Activated effector memory CD4-positive, alpha-beta T cell treated with Interleukin-2 at 50 U/mL for 16 hours (primary cell): ENCODE measurements around the gene BEST2.
"Not testable (repeated sequence)": the region's sequence is repeated elsewhere in the genome, so short reads cannot be mapped to it uniquely, and the experiment has no call there.

ENCODE experiments used
- DNase-seq: peaks from one replicate; pipeline ENCODE4 v3.0.0-alpha.2; 2020

Gene BEST2

DNA sequence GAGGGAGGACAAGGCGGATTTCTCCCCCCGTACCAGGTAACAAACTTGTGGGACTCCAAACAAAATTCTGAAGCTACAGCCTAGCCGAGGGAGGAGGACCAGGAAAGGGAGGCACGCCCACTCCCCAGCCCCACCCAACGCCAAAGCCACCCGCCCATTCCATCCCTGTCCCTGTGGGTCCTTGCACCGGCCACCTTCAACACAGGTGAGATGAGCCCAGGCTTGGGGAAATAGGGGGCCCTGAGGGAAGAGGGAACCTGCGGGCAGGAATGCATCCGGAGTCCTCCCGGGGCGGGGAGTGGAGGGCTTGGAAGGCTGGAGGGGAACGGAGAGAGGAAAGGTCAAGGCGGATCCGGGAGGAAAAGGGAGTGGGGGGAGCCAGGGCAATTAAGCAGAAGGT is at the start of gene BEST2:
BEST2 (plus strand) TSS at position 157 of the 400 bp plus-strand sequence. CDS start 802 bp downstream, outside the sequence.
- DNase-seq: no peak

DNA sequence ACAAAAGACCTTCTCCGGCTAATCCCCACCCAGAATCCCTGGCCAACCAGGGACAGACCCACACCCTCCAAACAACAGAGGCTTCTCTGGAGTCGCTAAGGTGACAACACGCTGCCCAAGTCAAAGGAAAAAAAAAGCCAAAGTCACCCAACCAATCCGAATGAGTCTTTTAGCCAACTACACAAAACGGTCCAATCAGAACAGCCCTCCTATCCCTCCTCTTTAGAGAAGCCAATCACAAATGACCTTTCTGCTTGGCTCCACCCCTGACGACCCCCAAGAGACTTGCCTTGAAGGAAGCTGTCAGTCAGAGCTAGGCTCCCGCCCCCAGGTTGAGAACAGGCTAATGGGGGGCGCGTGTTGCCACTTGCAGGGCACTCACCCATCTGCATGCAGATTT is 48.5 kb upstream of the BEST2 start:
- DNase-seq: no peak

GRCh38 chr19:12705169-12705568 is 46.4 kb upstream of the BEST2 start:
- DNase-seq: no peak

GRCh38 chr19:12705654-12706331 is 45.8 kb upstream of the BEST2 start:
- DNase-seq: no peak

- DNase-seq: no peak
Observed at GRCh38 chr19:12706332-12706718, 45.3 kb upstream of the BEST2 start.

GRCh38 chr19:12708641-12709040 is 43.0 kb upstream of the BEST2 start:
- DNase-seq: no peak

DNA sequence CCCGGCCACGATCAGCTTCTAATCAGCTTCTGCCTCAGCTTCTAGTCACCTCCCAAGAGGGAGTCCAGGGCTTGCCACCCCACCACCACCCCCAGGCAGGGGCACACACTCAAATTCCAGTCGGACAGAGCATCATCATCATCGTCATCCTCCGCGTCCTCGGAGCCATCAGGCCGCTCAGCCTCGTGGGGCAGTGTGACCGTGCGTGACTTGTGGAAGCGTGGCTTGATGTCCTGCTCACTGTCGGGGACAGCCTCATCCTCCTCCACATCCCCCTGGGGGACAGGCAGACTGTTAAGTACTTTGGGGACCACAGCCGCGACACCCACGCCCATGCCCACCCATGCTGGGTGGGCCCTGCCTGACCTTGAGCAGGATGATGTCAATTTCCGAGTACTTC is 40.4 kb upstream of the BEST2 start:
- no peak for DNase-seq

- DNase-seq: not testable (repeated sequence)
Observed at GRCh38 chr19:12712077-12712476, 39.5 kb upstream of the BEST2 start.

DNA sequence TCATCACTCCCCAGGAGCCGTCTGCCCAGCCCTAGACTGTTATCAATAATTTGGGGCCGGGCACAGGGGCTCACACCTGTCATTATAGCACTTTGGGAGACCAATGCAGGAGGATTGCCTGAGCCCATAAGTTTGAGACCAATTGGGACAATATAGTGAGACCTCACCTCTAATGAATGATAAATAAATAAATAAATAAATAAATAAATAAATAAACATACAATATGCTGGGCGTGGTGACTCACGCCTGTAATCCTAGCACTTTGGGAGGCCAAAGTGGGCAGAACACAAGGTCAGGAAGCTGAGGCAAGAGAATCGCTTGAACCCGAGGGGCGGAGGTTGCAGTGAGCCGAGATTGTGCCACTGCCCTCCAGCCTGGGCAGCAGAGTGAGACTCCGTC is 38.3 kb upstream of the BEST2 start:
- not testable (repeated sequence) for DNase-seq

GRCh38 chr19:12715102-12715501 is 36.5 kb upstream of the BEST2 start:
- no peak for DNase-seq

GRCh38 chr19:12715929-12716328 is 35.7 kb upstream of the BEST2 start:
- no peak for DNase-seq

DNA sequence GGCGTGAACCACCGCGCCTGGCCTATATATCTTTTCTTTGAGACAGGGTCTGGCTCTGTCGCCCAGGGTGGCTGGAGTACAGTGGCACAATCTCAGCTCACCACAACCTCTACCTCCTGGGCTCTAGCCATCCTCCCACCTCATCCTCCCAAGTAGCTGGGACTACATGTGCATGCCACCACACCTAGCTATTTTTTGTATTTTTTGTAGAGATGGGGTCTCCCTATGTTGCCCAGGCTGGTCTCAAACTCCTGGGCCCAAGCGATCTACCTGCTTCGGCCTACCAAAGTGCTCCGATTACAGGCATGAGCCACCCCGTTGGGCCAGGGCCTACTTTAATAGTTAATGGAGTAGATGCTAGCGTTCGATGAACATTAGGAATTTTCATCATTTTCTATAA is 31.3 kb upstream of the BEST2 start:
- DNase-seq: no peak

- peak; percentile 14 for DNase-seq
Observed at GRCh38 chr19:12720851-12721655, 30.5 kb upstream of the BEST2 start.

- peak; percentile 3 for DNase-seq
Observed at GRCh38 chr19:12721656-12722565, 29.7 kb upstream of the BEST2 start.

GRCh38 chr19:12722566-12723380 is 28.8 kb upstream of the BEST2 start:
- peak; percentile 87 for DNase-seq

- DNase-seq: no peak
Observed at GRCh38 chr19:12723381-12723640, 28.3 kb upstream of the BEST2 start.

- peak; percentile 43 for DNase-seq
Observed at GRCh38 chr19:12723641-12724426, 27.8 kb upstream of the BEST2 start, which contains the start of gene TNPO2. Gene TNPO2 (minus strand): TSS chr19:12723932. CDS start chr19:12720977, 2,955 bp downstream.

- not testable (repeated sequence) for DNase-seq
Observed at GRCh38 chr19:12725612-12726011, 26.0 kb upstream of the BEST2 start.

- DNase-seq: no peak
Observed at GRCh38 chr19:12726988-12727316, 24.6 kb upstream of the BEST2 start.

DNA sequence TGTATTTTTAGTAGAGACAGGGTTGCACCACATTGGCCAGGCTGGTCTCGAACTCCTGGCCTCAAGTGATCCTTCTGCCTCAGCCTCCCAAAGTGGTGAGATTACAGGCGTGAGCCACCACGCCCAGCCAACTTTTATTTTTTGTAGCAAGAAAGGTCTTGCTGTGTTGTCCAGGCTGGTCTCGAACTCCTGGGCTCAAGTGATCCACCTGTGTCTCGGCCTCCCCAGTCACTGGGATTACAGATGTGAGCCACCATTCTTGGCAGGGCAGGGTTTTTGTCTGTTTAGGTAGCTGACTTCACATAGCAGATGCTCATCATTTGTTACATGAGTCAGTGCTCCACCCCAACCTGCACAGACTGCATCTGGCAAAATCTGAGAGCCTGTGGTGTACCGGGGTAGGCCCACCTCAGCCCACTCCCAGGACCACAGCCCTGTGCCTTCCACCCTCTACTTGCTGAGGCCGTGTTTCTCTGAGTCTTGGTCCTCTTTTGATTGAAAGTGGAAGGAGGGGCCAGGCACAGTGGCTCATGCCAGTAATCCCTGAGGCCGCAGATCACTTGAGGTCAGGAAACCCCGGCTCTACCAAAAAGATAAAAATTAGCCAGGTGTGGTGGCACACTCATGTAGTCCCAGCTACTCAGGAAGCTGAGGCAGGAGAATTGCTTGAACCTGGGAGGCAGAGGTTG is 23.7 kb upstream of the BEST2 start:
- DNase-seq: no peak

GRCh38 chr19:12730064-12730463 is 21.5 kb upstream of the BEST2 start:
- no peak for DNase-seq
